GM21529 (cell line): ENCODE data around the gene NDUFA13.

Experiments
- ATAC-seq: cut with Tn5 transposase; IDR thresholded peaks from one replicate; pipeline ENCODE4 v1.9.1; 2021; ENCODE audit not compliant: unreplicated experiment

Gene NDUFA13

DNA sequence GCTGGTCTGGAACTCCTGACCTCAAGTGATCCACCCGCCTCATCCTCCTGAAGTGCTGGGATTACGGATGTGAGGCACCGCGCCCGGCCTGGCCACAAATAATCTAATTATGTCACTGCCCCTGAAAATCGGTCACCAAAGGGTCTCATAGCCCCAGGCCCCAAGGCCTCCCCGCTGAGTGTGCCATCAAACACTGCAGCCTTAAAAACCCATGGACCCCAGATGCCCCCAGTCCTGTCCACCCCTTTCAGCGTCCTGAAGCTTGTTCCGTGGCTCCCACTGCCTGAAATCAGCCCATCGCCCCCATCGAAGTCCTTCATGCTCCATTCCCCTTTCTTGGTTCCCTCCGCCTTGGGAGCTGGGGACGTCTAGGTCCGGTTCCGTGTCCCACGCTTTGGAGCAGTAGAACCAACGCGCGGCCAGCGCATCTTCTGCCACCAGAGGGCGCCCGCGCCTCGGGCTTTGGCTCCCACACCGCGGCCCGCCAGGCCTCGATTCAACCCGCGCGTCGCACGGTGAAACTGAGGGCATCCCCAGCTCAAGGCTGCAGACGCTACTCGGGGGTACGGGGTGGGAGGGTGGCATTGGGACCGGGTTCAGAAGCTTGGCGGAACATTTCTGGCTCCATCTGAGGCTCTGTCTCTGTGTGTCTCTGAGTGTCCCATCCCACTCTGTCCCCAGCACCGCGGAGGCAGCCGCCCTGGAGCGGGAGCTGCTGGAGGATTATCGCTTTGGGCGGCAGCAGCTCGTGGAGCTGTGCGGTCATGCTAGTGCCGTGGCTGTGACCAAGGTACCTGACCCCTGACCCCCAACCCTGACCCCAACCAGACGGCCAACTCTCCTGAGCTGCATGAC is 16.2 kb downstream of the NDUFA13 start:
- ATAC-seq: no peak

DNA sequence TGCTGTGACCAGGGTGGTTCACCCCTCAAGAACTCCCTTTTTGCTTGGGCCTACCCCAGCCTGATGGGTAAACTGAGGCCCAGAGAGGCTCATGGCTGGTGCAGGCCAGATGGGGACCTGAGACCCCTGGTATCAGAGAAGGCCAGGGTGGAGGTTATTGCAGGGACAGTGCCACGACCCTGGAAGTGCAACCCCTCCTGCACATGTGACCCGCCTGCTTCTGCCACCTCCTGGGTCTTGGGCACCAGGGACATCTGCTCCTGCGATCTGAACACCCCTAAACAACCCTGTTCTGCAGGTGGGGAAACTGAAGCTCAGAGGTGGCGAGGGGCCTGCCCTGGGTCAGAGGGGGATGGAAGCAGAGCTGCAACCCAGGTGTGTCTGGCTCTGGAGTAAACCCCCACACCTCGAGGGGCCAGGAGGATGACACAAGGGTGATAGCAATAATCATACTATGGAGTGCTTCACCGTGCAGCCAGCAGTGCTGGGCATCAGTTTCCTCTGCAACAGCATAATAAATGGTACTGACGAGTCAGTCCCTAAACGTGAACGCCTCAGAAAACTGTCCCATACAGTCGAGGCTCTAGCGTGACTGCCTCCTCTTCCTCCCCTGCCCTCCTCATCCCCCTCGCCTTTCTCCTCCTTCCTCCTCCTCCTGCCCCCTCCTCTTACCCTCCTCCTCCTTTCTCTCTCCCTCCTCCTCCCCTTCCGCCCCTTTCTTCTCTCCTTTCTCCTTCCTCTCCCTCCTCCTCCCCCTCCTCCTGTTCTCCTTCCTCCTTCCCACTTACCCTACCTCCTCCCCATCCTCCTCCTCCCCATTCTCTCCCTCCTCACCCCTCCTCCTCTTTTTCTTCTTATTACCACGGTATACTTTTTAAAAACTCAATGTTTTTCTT is 17.0 kb downstream of the NDUFA13 start:
- no peak for ATAC-seq

DNA sequence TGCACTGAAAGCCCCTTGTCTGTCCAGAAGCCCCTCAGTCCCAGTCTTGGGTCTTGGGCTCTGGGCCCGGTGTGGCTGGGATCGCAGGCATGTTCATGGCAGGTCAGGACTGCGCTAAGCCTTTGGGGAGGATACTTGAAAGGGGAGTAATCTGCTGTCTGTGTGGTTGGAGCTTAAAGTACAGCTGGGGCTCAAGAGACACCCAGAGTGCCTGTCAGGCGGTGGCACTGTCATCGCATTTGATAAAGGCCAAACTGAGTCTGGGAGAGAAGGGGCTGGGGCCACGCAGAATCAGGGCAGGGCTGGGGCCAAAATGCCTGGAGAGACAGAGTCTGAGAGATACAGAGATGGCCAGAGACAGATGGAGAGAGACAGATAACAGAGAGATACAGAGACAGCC is 17.8 kb downstream of the NDUFA13 start:
- ATAC-seq: no peak

DNA sequence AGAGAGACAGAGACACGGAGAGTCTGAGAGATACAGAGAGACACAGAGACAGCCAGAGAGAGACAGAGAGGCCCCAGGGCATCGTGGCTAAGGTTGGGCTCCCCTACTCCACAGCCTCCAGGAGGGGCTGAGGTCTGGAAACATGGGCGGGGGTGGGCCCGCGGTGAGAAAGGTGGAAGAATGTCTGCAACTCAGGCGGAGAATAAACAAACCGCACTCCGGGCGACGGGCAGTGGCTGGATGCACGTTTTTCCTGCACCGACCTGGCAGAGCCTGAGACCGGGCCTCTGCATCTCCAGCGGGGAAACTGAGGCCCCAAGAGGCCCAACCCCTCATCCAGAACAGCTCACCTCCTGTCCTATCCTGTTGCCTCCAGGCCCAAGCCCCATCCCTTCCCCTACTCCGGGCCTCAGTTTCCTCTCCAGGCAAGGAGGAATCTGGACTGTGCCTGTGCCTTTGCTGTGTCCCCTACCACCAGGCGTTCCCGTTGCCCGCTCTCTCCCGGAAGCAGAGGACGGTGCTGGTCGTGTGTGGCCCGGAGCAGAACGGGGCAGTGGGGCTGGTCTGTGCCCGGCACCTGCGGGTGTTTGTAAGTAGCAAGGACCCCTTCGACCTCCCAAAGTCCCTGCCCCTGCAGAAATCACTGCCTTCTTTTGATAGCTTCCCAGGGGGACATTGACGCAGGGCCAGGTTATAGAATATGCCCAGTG is 18.7 kb downstream of the NDUFA13 start:
- ATAC-seq: no peak

DNA sequence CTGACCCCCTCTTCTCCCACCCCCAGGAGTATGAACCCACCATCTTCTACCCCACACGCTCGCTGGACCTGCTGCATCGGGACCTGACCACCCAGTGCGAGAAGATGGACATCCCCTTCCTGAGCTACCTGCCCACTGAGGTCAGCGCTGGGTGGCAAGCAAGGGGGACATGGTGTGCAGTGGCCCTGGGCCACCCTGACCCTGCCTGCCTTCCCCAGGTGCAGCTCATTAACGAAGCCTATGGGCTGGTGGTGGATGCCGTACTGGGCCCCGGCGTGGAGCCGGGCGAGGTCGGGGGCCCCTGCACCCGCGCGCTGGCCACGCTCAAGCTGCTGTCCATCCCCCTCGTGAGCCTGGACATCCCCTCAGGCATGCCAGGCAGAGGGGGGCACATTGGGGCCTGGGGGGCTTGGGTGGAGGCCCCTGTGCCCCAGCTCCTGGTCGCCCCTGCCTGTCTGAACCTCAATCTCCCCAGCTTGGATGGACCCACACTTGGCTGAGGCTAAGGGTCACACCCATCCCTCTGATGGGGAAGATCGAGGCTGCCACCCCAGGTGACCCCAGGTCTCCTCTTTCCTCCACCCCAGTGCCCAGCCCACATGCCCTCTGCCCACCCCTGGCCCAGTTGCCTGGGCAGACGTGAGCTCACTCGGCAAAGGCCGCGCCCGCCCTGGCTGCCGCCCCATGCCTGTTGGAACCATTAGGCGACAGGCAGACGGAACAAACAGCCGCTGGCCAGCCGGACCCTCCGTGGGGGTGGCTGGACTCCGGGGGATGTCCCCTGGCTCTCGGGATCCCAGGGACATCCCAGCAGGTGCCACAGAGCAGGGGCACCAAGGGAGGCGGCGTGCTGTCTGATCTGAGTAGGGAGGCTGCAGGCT is 19.5 kb downstream of the NDUFA13 start:
- no peak for ATAC-seq

- no peak for ATAC-seq
Measured at GRCh38 chr19:19537075-19538048, 21.3 kb downstream of the NDUFA13 start.

- ATAC-seq: no peak
Measured at GRCh38 chr19:19538061-19538784, 22.2 kb downstream of the NDUFA13 start, which contains the start of gene CILP2. TSS of gene CILP2 (plus strand) at chr19:19538265. CDS start at chr19:19538350, 85 bp downstream.

DNA sequence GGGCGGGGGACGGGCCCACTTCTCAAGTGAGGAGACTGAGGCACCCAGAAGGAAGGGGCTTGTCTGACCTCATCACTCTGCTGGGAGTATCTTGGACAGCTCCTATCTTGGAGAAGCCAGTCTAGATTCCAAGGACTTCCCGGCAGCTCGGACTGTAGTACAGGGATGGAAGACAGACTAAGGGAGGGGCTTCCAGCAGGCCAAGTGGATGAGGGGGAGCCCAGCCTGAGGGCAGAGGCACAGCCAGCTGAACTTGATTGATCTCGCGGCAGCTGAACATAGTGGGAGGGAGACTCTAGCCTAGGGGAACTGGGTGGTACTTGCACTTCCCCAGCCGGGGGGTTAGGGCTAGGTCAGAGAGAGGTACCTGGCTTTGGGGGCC is 22.8 kb downstream of the NDUFA13 start:
- ATAC-seq: no peak

GRCh38 chr19:19539698-19540063 is 23.7 kb downstream of the NDUFA13 start:
- ATAC-seq: no peak

GRCh38 chr19:19540064-19540714 is 24.2 kb downstream of the NDUFA13 start:
- no peak for ATAC-seq

- ATAC-seq: peak; percentile 70
Measured at GRCh38 chr19:19540715-19541515, 24.9 kb downstream of the NDUFA13 start.

- no peak for ATAC-seq
Measured at GRCh38 chr19:19541616-19542015, 25.6 kb downstream of the NDUFA13 start.

- ATAC-seq: no peak
Measured at GRCh38 chr19:19542507-19542906, 26.5 kb downstream of the NDUFA13 start.

DNA sequence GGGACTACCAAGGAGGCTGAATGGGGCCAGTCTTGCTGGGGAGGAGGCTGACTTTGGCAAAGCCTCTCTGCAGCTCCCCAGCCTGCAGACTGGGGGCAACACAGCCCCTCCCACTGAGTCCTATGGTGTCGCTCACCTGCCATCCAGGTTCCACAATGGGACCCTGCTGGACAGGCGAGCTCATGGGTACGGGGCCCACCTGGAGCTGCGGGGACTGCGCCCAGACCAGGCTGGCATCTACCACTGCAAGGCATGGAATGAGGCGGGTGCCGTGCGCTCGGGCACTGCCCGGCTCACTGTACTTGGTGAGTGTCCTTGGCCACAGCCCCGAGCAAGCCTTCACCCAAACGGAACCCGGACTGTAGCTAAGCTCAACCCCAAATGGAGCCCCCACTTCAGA is 27.1 kb downstream of the NDUFA13 start:
- no peak for ATAC-seq

- no peak for ATAC-seq
Measured at GRCh38 chr19:19543640-19544039, 27.6 kb downstream of the NDUFA13 start.

DNA sequence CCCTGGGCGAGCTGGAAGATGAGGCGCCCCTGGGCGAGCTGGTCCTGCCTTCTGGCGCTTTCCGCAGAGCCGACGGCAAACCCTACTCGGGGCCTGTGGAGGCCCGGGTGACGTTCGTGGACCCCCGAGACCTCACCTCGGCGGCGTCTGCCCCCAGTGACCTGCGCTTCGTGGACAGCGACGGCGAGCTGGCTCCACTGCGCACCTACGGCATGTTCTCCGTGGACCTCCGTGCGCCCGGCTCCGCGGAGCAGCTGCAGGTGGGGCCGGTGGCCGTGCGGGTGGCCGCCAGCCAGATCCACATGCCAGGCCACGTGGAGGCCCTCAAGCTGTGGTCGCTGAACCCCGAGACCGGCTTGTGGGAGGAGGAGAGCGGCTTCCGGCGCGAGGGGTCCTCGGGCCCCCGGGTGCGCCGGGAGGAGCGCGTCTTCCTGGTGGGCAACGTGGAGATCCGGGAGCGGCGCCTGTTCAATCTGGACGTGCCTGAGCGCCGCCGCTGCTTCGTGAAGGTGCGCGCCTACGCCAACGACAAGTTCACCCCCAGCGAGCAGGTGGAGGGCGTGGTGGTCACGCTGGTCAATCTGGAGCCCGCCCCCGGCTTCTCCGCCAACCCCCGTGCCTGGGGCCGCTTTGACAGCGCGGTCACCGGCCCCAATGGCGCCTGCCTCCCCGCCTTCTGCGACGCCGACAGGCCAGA is 28.4 kb downstream of the NDUFA13 start:
- ATAC-seq: no peak
